Right lobe of liver (tissue), 6 donors: ENCODE data around the gene TEX52. TPM values are rescaled to one million over a fixed set of nuclear protein-coding genes. Genes with fewer than 3 reads are reported as not detected.

Experiments
- ATAC-seq, 4 donors: fragments of 200-7000 bp; cut with Tn5 transposase; one replicate each; pipeline ENCODE4 v1.9.1; 2020; ENCODE audit warnings: mild to moderate bottlenecking in 4 of 4, moderate library complexity in 4 of 4
- DNase-seq, 3 donors: peaks; one replicate each; pipeline ENCODE4 v3.0.0-alpha.2; 2020
- H3K27ac ChIP-seq, 3 donors: fragments of 200-600 bp; one replicate each; pipeline ENCODE4 v1.8.0; 2022
- H3K27me3 ChIP-seq, 2 donors: fragments of 200-600 bp; one replicate each; pipeline ENCODE4 v1.8.0; 2022
- H3K36me3 ChIP-seq, 4 donors: fragments of 200-600 bp; sonication (generic) in 1 of 4; one replicate each; pipeline versions ENCODE4 v1.5.1 to v1.8.0; 2017 to 2022; ENCODE audit warnings: control low read depth in 1 of 4
- H3K4me1 ChIP-seq, 4 donors: fragments of 200-600 bp; sonication (generic) in 1 of 4; one replicate each; pipeline versions ENCODE4 v1.5.1 to v1.8.0; 2017 to 2022; ENCODE audit warnings: control low read depth in 1 of 4
- H3K4me3 ChIP-seq, 3 donors: fragments of 200-600 bp; one replicate each; pipeline ENCODE4 v1.8.0; 2022
- H3K9me3 ChIP-seq, 4 donors: fragments of 200-600 bp; sonication (generic) in 1 of 4; one replicate each; pipeline versions ENCODE4 v1.5.1 to v1.8.0; 2017 to 2022; ENCODE audit warnings: control low read depth in 1 of 4
- POLR2A ChIP-seq: fragments of 450-650 bp; IDR thresholded peaks from one replicate; pipeline ENCODE4 v1.6.1; 2017; ENCODE audit warnings: antibody characterized with exemption, mild to moderate bottlenecking
- WGBS: methylation state at CpG from one replicate; pipeline ENCODE4 v1.1.6; 2018; ENCODE audit warnings: low coverage, low lambda C conversion rate; ENCODE audit not compliant: insufficient coverage; ENCODE audit errors: missing lambda C conversion rate; 5-methylcytosine and 5-hydroxymethylcytosine counted together
- intact Hi-C, 2 donors: fragments of 100-400 bp; cut with DNase I; formaldehyde crosslinking; loops; one replicate each; pipeline versions ENCODE4 v1.11.2 to v1.14.1; 2022
- total RNA-seq, 6 experiments: library from RNA; depleted of rRNA in 2 of 6; stranded (reverse); fragments of >200 nt in 2 of 6; fragmentation: NEBNext Ultra II Directional in 3 of 6; extraction: Animal tissue kit (Norgen Biotek cat#: 25700) in 3 of 6; gene quantifications; one replicate each; pipeline versions ENCODE4 v1.1.0 to v1.2.4, GENCODE V29; 2016 to 2023
- TF ChIP-seq, protein P1 (sequence below), 4 donors: fragments of 200-600 bp in 3 of 4; fragments of 450-650 bp in 1 of 4; IDR thresholded peaks; one replicate each; pipeline versions ENCODE4 v1.5.1 to v1.8.0; 2016 to 2022; ENCODE audit warnings: antibody characterized with exemption in 4 of 4, mild to moderate bottlenecking in 2 of 4
- donor health status: DM: no; HTN: yes; CAD: no.
- donor health status: DM: no; HTN: no; CAD: no.
- donor health status: DM: no; HTN: no; CAD: no.
- donor health status: DM: no; HTN: yes; CAD: no.
- donor health status: DM: no; HTN: yes; CAD: no.

TEX52 gene
- total RNA-seq, 6 experiments from 2014 or later: not detected

DNA sequence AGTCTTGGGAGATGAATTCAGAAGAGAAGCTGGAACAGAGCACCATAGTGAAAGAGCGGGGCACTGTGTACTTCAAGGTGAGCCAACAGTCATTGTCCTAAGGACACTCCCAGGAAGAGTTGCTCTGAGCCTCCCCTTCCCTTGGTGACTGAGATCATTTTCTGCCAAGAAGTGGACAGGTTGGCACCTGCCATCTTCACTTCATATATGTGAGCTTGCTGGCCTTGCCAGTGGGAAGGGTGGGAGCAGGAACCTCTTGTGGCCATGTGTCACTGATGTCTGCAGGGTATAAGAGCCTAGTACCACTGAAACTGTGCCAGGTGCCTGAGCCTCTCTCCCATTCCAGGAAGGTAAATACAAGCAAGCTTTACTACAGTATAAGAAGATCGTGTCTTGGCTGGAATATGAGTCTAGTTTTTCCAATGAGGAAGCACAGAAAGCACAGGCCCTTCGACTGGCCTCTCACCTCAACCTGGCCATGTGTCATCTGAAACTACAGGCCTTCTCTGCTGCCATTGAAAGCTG lies 56.7 kb downstream of the TEX52 start:
- H3K9me3 ChIP-seq: no peaks in the 10 kb centered on the region
- H3K36me3 ChIP-seq: peaks cover 13 to 85% (median 40%) of the 10 kb centered on the region in 4 donors
- DNase-seq (no peak), ATAC-seq (no peak)
- H3K4me3 ChIP-seq: no peak overlapping the region
- WGBS: 100% methylated on average over 1 of the region's 3 CpGs
- no peak for TF ChIP-seq POLR2A
- TF ChIP-seq, protein P1, sequence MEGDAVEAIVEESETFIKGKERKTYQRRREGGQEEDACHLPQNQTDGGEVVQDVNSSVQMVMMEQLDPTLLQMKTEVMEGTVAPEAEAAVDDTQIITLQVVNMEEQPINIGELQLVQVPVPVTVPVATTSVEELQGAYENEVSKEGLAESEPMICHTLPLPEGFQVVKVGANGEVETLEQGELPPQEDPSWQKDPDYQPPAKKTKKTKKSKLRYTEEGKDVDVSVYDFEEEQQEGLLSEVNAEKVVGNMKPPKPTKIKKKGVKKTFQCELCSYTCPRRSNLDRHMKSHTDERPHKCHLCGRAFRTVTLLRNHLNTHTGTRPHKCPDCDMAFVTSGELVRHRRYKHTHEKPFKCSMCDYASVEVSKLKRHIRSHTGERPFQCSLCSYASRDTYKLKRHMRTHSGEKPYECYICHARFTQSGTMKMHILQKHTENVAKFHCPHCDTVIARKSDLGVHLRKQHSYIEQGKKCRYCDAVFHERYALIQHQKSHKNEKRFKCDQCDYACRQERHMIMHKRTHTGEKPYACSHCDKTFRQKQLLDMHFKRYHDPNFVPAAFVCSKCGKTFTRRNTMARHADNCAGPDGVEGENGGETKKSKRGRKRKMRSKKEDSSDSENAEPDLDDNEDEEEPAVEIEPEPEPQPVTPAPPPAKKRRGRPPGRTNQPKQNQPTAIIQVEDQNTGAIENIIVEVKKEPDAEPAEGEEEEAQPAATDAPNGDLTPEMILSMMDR (IDR thresholded peaks at IDR 0.05): no peak
- H3K4me1 ChIP-seq: peaks cover 0 to 24% (median 8%) of the 10 kb centered on the region in 4 donors
- H3K27me3 ChIP-seq: no peaks in the 10 kb centered on the region
- intact Hi-C loops: no loop called here
- H3K27ac ChIP-seq: no peak overlapping the region

Other genes with a start within 250 kb of the TEX52 start
- 100 to 1,000 TPM in 1 of 6 experiments, 10 to 100 TPM in 5; 27.0 to 124 (median 48.4) TPM for gene FKBP4, start 62.1 kb downstream of the TEX52 start, total RNA-seq
- gene ITFG2, start 44.4 kb downstream of the TEX52 start, total RNA-seq: 10 to 100 TPM; 11.3 to 20.5 (median 14.4) TPM
- gene NRIP2, start 22.0 kb downstream of the TEX52 start, total RNA-seq: under 1 TPM; 0.12 to 0.29 (median 0.20) TPM
- gene FOXM1, start 20.1 kb upstream of the TEX52 start, total RNA-seq: 1 to 10 TPM in 4 of 6 experiments, under 1 TPM in 2; 0.24 to 2.6 (median 1.8) TPM
- gene RHNO1, start 20.2 kb upstream of the TEX52 start, total RNA-seq: 1 to 10 TPM; 1.2 to 5.9 (median 3.5) TPM
- 10 to 100 TPM in 1 of 6 experiments, 1 to 10 TPM in 5; 2.4 to 12.6 (median 5.4) TPM for gene TULP3, start 33.9 kb upstream of the TEX52 start, total RNA-seq
- gene TEAD4, start 102.4 kb upstream of the TEX52 start, total RNA-seq: 1 to 10 TPM in 4 of 6 experiments, under 1 TPM in 2; 0.81 to 8.5 (median 3.0) TPM
- gene TSPAN9, start 220.3 kb upstream of the TEX52 start, total RNA-seq: 10 to 100 TPM; 23.7 to 53.2 (median 39.8) TPM